GM19328 (cell line): Measurements from ENCODE around the gene GTF3C4.

Source experiments
- ATAC-seq: cut with Tn5 transposase; IDR thresholded peaks from one replicate; pipeline ENCODE4 v1.9.1; 2021; ENCODE audit warnings: mild to moderate bottlenecking, moderate library complexity; ENCODE audit not compliant: unreplicated experiment

GTF3C4 gene

GRCh38 chr9:132670457-132671391 is at the start of gene GTF3C4:
Gene GTF3C4, plus strand, starts transcription at chr9:132670464. Its CDS starts 135 bp downstream, at chr9:132670599.
- peak; percentile 46 for ATAC-seq

GRCh38 chr9:132622159-132622558 is 48.1 kb upstream of the GTF3C4 start:
- no peak for ATAC-seq

GRCh38 chr9:132626285-132626684 is 44.0 kb upstream of the GTF3C4 start:
- ATAC-seq: no peak

- ATAC-seq: no peak
Observed at GRCh38 chr9:132627106-132627505, 43.2 kb upstream of the GTF3C4 start.

GRCh38 chr9:132627594-132627993 is 42.7 kb upstream of the GTF3C4 start:
- ATAC-seq: no peak

GRCh38 chr9:132628746-132629145 is 41.5 kb upstream of the GTF3C4 start:
- ATAC-seq: no peak

- no peak for ATAC-seq
Observed at GRCh38 chr9:132630116-132630515, 40.1 kb upstream of the GTF3C4 start.

- no peak for ATAC-seq
Observed at GRCh38 chr9:132630811-132631210, 39.5 kb upstream of the GTF3C4 start.

- ATAC-seq: no peak
Observed at GRCh38 chr9:132631280-132631679, 39.0 kb upstream of the GTF3C4 start.

- ATAC-seq: no peak
Observed at GRCh38 chr9:132631685-132632084, 38.6 kb upstream of the GTF3C4 start.

- no peak for ATAC-seq
Observed at GRCh38 chr9:132632413-132633129, 37.7 kb upstream of the GTF3C4 start.

- no peak for ATAC-seq
Observed at GRCh38 chr9:132634327-132634726, 35.9 kb upstream of the GTF3C4 start.

- ATAC-seq: no peak
Observed at GRCh38 chr9:132637351-132637750, 32.9 kb upstream of the GTF3C4 start.

GRCh38 chr9:132637801-132638200 is 32.5 kb upstream of the GTF3C4 start:
- no peak for ATAC-seq

GRCh38 chr9:132638240-132638639 is 32.0 kb upstream of the GTF3C4 start:
- no peak for ATAC-seq

- no peak for ATAC-seq
Observed at GRCh38 chr9:132639322-132639721, 30.9 kb upstream of the GTF3C4 start.

- ATAC-seq: no peak
Observed at GRCh38 chr9:132641216-132641615, 29.0 kb upstream of the GTF3C4 start.

GRCh38 chr9:132644251-132644650 is 26.0 kb upstream of the GTF3C4 start:
- ATAC-seq: no peak

- ATAC-seq: no peak
Observed at GRCh38 chr9:132645306-132645705, 25.0 kb upstream of the GTF3C4 start.

GRCh38 chr9:132645711-132646110 is 24.6 kb upstream of the GTF3C4 start:
- ATAC-seq: no peak

- ATAC-seq: no peak
Observed at GRCh38 chr9:132646726-132647125, 23.5 kb upstream of the GTF3C4 start.

- ATAC-seq: no peak
Observed at GRCh38 chr9:132647355-132647754, 22.9 kb upstream of the GTF3C4 start.
